Chondrocyte (in vitro differentiated cells): ENCODE results near the gene LIPI. TPM values are rescaled to one million over a fixed set of nuclear protein-coding genes. Genes with fewer than 3 reads are reported as not detected.

Experiments used
- DNase-seq: peaks from one replicate; pipeline ENCODE4 v3.0.0; 2021; ENCODE audit warnings: mixed read lengths, low spot score
- H3K27ac Mint-ChIP-seq: one replicate; pipeline ENCODE4 v1.8.0; 2021; ENCODE audit warnings: mild to moderate bottlenecking, moderate library complexity, mixed read lengths; ENCODE audit not compliant: unreplicated experiment
- H3K27me3 Mint-ChIP-seq: 2 replicates; pipeline ENCODE4 v1.8.0; 2021; ENCODE audit warnings: low read depth, mixed read lengths
- H3K36me3 Mint-ChIP-seq: 2 replicates; pipeline ENCODE4 v1.8.0; 2021; ENCODE audit warnings: low read depth, mixed read lengths
- H3K4me1 Mint-ChIP-seq: 2 replicates; pipeline ENCODE4 v1.8.0; 2021; ENCODE audit warnings: low read depth, mild to moderate bottlenecking, mixed read lengths
- H3K4me3 Mint-ChIP-seq: one replicate; pipeline ENCODE4 v1.8.0; 2021; ENCODE audit warnings: mild to moderate bottlenecking, moderate library complexity, mixed read lengths; ENCODE audit not compliant: unreplicated experiment
- H3K9me3 Mint-ChIP-seq: 2 replicates; pipeline ENCODE4 v1.8.0; 2021; ENCODE audit warnings: low read depth, mixed read lengths
- CTCF ChIP-seq: fragments of 200-600 bp; sonication (generic); IDR thresholded peaks from 2 replicates; pipeline ENCODE4 v1.5.0; 2021; ENCODE audit warnings: antibody characterized with exemption, mild to moderate bottlenecking, moderate library complexity
- total RNA-seq: library from RNA; stranded (reverse); gene quantifications from 3 replicates; pipeline ENCODE4 v1.2.1, GENCODE V29; 2021

Gene LIPI
- total RNA-seq, 1 donor from 2014 or later, result not detected

DNA sequence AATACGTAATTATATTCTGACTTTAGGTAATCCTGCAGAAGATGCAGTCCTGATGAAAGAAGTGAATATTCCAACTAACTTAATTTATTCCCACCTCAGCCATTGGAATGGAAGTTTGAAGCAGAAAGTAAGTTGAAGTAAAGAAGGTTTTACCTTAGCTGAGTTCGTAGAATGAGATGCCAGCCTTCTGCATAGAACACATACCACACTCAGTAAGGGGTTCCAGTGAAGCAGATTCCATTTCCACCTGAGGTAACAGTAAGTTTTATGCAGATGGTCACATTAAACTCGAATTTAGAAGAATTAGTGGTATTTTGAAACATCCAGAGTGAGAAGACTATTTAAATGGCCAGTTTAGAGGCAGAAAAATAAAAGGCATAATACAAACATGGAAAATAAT, 25.4 kb upstream of the LIPI start:
- Mint-ChIP-seq H3K4me1 (no peaks in the 10 kb centered on the region), H3K36me3 (no peaks in the 10 kb centered on the region), H3K4me3 (no peak overlapping the region), H3K27me3 (no peaks in the 10 kb centered on the region), H3K9me3 (peaks cover 12% of the 10 kb centered on the region), H3K27ac (no peak overlapping the region)
- no peak for DNase-seq
- no peak for TF ChIP-seq CTCF

GRCh38 chr21:14235101-14235500, 24.3 kb upstream of the LIPI start:
- H3K27ac Mint-ChIP-seq, result no peak overlapping the region
- no peaks in the 10 kb centered on the region for H3K36me3 Mint-ChIP-seq
- no peaks in the 10 kb centered on the region for H3K27me3 Mint-ChIP-seq
- peaks cover 10% of the 10 kb centered on the region for H3K9me3 Mint-ChIP-seq
- no peak for TF ChIP-seq CTCF
- H3K4me1 Mint-ChIP-seq, result no peaks in the 10 kb centered on the region
- no peak for DNase-seq
- H3K4me3 Mint-ChIP-seq, result no peak overlapping the region

DNA sequence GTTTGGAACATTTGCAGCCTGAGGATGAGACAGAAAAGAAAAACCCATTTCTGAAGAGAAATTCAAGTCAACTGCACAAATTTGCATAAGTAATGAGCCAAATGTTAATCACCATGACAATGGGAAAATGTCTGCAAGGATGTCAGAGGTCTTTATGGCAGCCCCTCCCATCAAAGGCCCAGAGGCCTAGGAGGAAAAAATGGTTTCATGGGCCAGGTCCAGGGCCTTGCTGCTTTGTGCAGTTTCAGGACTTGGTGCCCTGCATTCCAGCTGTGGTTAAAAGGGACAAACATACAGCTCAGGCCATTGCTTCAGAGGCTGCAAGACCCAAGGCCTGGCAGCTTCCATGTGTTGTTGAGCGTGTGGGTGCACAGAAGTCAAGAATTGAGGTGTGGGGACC, 18.6 kb upstream of the LIPI start:
- Mint-ChIP-seq H3K4me1 (no peaks in the 10 kb centered on the region), H3K4me3 (no peak overlapping the region), H3K27ac (no peak overlapping the region), H3K9me3 (peaks cover 26% of the 10 kb centered on the region), H3K27me3 (no peaks in the 10 kb centered on the region), H3K36me3 (no peaks in the 10 kb centered on the region)
- DNase-seq, result no peak
- no peak for TF ChIP-seq CTCF

- Mint-ChIP-seq H3K4me3 (no peak overlapping the region), H3K27ac (no peak overlapping the region)
- TF ChIP-seq CTCF, result no peak
Measured at GRCh38 chr21:14223365-14223764, 12.6 kb upstream of the LIPI start.

GRCh38 chr21:14215971-14216641, 5.4 kb upstream of the LIPI start, which contains the start of gene RBM11:
TSS of gene RBM11 (plus strand) at chr21:14216157. CDS start at chr21:14216187, 30 bp downstream.
- Mint-ChIP-seq H3K27ac (no peak within 1 kb of the TSS), H3K4me3 (peak within 1 kb of the TSS; percentile 63), H3K36me3 (no peaks in the 10 kb centered on the region), H3K4me1 (no peaks in the 10 kb centered on the region), H3K27me3 (peaks cover 11% of the 10 kb centered on the region), H3K9me3 (peaks cover 3% of the 10 kb centered on the region)
- DNase-seq, result peak; percentile 63
- TF ChIP-seq CTCF, result no peak

More at GRCh38 chr21:14223365-14223764, 12.6 kb upstream of the LIPI start:
- Mint-ChIP-seq H3K36me3 (no peaks in the 10 kb centered on the region), H3K4me1 (no peaks in the 10 kb centered on the region), H3K27me3 (peaks cover under 1% of the 10 kb centered on the region), H3K9me3 (peaks cover 8% of the 10 kb centered on the region)
- DNase-seq, result no peak
